ENCODE data around the gene NUDC. TPM values are rescaled to one million over a fixed set of nuclear protein-coding genes. Genes with fewer than 3 reads are reported as not detected.

The NUDC gene
- polyA plus RNA-seq, 1 experiment: 54.1 TPM

DNA sequence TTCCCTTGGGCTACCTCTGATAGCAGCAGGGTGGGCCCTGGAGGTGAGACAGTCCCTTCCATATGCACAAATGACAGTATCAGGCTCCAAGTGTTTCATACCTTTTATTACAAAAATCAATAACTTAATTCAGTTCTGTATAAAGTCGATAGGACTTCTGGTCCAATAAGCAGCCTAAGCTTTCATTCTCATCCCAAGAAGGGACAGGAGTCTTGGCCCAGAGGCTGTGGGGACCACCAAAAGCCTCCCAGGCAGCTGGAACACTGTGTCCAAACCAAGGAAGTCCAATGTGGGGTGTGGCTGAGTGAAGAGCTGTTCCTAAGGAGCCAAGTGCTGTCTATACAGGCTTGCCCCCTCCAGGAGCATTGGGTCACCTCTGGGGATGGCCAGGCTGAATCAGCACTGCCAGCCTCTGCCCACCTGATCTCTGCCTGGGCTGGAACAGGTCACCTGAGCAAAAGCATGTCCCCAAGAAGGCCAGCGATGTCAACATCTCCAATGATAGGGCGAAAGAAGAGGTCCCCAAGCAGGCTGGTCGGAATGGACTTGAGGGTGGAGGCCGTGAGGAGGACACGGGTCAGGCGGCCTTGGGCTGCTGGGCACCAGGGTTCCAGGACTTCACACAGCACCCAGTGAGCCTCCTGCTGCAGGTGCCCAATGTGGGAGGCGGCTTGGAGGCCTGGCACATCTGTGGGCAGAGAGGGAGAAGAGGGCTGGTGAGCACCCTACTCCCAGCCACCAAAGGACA is 10.0 kb upstream of the NUDC start:
- peaks cover 8% of the 10 kb centered on the region for H3K27me3 ChIP-seq (ENCODE audit: control insufficient read depth, insufficient read depth, low read length)
- CTCF ChIA-PET: no interaction called here

DNA sequence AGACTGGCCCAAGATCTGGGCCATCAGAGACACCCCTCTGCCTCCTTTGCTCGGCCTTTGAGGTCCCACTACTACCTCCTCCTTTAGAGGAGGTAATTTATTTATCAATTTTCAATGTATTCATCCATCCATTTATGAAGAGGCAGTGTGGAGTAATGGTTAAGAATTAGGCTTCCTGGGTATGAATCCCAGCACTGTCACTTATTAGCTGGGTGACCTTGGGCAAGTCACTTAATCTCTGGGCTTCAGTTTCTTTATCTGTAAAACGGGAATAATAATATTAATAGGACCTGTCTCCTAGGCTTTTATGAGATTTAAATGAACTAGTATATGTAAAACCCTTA is 9.4 kb upstream of the NUDC start:
- Histone ChIP-seq H3K27ac (ENCODE audit: low read depth, low read length) (no peak overlapping the region), H3K4me3 (ENCODE audit: low read depth, low read length) (no peak overlapping the region), H3K27me3 (ENCODE audit: control insufficient read depth, insufficient read depth, low read length) (peaks cover 8% of the 10 kb centered on the region), H3K9me3 (ENCODE audit: control insufficient read depth, insufficient read depth, low read length) (no peaks in the 10 kb centered on the region)
- ChIA-PET POLR2A (no interaction called here), CTCF (no interaction called here)
- DNase-seq (ENCODE audit: low read depth, low spot score): no peak
- TF ChIP-seq, protein P1, sequence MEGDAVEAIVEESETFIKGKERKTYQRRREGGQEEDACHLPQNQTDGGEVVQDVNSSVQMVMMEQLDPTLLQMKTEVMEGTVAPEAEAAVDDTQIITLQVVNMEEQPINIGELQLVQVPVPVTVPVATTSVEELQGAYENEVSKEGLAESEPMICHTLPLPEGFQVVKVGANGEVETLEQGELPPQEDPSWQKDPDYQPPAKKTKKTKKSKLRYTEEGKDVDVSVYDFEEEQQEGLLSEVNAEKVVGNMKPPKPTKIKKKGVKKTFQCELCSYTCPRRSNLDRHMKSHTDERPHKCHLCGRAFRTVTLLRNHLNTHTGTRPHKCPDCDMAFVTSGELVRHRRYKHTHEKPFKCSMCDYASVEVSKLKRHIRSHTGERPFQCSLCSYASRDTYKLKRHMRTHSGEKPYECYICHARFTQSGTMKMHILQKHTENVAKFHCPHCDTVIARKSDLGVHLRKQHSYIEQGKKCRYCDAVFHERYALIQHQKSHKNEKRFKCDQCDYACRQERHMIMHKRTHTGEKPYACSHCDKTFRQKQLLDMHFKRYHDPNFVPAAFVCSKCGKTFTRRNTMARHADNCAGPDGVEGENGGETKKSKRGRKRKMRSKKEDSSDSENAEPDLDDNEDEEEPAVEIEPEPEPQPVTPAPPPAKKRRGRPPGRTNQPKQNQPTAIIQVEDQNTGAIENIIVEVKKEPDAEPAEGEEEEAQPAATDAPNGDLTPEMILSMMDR (IDR thresholded peaks at IDR 0.05; ENCODE audit: low read depth, low read length): no peak

More for the DNA sequence above, 10.0 kb upstream of the NUDC start:
- Histone ChIP-seq H3K4me3 (ENCODE audit: low read depth, low read length) (no peak overlapping the region), H3K27ac (ENCODE audit: low read depth, low read length) (no peak overlapping the region), H3K9me3 (ENCODE audit: control insufficient read depth, insufficient read depth, low read length) (no peaks in the 10 kb centered on the region)
- DNase-seq (ENCODE audit: low read depth, low spot score): no peak
- POLR2A ChIA-PET: no interaction called here
- TF ChIP-seq, protein P1 (IDR thresholded peaks at IDR 0.05; ENCODE audit: low read depth, low read length): no peak

DNA sequence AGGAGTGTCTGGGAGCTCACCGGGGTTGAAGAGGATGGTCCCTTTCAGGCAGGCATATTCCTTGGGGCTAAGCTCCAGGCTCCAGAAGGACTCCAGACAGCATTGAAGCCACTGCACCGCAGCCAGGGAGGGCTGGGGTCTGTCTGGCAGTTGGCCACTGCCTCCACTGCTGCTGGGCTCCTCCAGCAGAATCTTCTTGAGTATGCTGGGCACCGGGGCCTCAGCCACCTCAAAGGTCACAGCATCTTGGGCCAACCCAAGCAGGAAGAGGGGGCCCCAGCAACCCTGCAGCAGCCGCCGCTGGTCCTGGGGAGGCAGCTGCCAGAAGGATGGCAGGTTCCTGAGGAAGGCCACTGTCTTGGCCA is 8.2 kb upstream of the NUDC start:
- TF ChIP-seq, protein P1 (IDR thresholded peaks at IDR 0.05; ENCODE audit: low read depth, low read length): no peak
- DNase-seq (ENCODE audit: low read depth, low spot score): no peak
- CTCF ChIA-PET: no interaction called here

DNA sequence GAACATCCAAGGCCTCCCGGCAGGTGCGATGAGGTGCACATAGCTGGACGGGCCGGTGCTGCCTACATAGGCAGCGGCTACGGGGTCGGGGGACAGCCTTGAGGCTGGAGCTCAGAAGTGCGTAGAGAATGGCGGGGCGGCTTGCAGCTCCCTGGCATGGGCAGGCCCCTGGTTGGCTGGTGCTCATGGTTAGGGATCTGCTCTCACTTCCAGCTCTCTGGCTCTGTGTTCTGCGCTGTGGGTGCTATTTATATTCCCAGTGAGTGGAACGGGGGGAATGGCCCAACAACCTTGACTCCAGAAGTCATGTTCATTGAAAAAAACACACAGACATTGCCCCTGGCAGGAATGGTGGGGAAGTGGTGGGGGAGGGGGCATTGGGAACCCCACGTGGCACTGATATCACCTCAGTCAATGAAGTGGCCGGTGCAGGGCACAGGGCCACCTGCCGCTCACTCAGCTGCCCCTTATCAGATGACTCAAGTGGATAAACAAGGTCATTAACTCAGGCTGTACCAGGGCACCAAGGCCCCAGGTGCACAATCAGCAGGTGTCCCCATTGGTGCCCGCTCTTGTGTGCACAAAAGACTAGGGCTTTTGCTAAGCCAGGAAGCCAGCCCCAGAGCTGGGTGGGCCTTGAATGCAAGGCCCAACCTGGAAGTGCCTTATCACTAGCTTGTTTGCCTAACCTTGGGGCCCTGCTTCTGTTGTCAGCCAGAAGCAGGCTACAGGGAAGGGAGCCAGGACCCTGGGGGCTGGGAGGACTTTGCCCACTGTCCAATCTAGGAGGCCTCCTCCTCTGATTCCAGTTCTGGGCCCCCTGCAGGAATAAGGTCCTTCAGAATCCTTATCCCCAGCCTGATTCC is 7.6 kb upstream of the NUDC start, which contains the start of gene NR0B2:
Gene NR0B2, minus strand, starts transcription at position 222 of the 866 bp plus-strand sequence. Its CDS starts 35 bp downstream, at position 187.
- no peak within 1 kb of the TSS for H3K27ac ChIP-seq (ENCODE audit: low read depth, low read length)
- H3K27me3 ChIP-seq (ENCODE audit: control insufficient read depth, insufficient read depth, low read length): peaks cover 8% of the 10 kb centered on the region
- H3K9me3 ChIP-seq (ENCODE audit: control insufficient read depth, insufficient read depth, low read length): no peaks in the 10 kb centered on the region
- ChIA-PET POLR2A (no interaction called here), CTCF (no interaction called here)
- H3K4me3 ChIP-seq (ENCODE audit: low read depth, low read length): no peak within 1 kb of the TSS
- TF ChIP-seq, protein P1 (IDR thresholded peaks at IDR 0.05; ENCODE audit: low read depth, low read length): no peak
- DNase-seq (ENCODE audit: low read depth, low spot score): no peak

More for the DNA sequence above, 8.2 kb upstream of the NUDC start:
- Histone ChIP-seq H3K4me3 (ENCODE audit: low read depth, low read length) (no peak overlapping the region), H3K9me3 (ENCODE audit: control insufficient read depth, insufficient read depth, low read length) (no peaks in the 10 kb centered on the region), H3K27ac (ENCODE audit: low read depth, low read length) (no peak overlapping the region), H3K27me3 (ENCODE audit: control insufficient read depth, insufficient read depth, low read length) (peaks cover 8% of the 10 kb centered on the region)
- POLR2A ChIA-PET: interaction anchor here (0.6 kb wide), 1 partner anchor 130 kb away, joined by 3 read pairs; no protein-coding TSS in a partner anchor

Measured in AG04450 (cell line).